ENCODE results near the gene HDAC4.
"Not testable (repeated sequence)": the region's sequence is repeated elsewhere in the genome, so short reads cannot be mapped to it uniquely, and the experiment has no call there.

HDAC4 gene

GRCh38 chr2:239178484-239178883 is 222.3 kb downstream of the HDAC4 start:
- DNase-seq: no peak

- no peak for DNase-seq
These were observed 222.9 kb downstream of the HDAC4 start for GRCh38 chr2:239177908-239178307.

- DNase-seq: no peak
These were observed 223.5 kb downstream of the HDAC4 start for GRCh38 chr2:239177325-239177724.

- DNase-seq: not testable (repeated sequence)
These were observed 224.5 kb downstream of the HDAC4 start for GRCh38 chr2:239176138-239176803.

GRCh38 chr2:239175181-239175580 is 225.6 kb downstream of the HDAC4 start:
- no peak for DNase-seq

- DNase-seq: no peak
These were observed 227.5 kb downstream of the HDAC4 start for GRCh38 chr2:239173301-239173700.

- no peak for DNase-seq
These were observed 229.2 kb downstream of the HDAC4 start for GRCh38 chr2:239171643-239172042.

GRCh38 chr2:239169311-239170048 is 231.3 kb downstream of the HDAC4 start:
- DNase-seq: no peak

GRCh38 chr2:239168575-239168974 is 232.2 kb downstream of the HDAC4 start:
- DNase-seq: no peak

- no peak for DNase-seq
These were observed 232.9 kb downstream of the HDAC4 start for GRCh38 chr2:239167766-239168444.

- DNase-seq: no peak
These were observed 233.7 kb downstream of the HDAC4 start for GRCh38 chr2:239167011-239167673.

- DNase-seq: no peak
These were observed 234.5 kb downstream of the HDAC4 start for GRCh38 chr2:239166201-239166834.

- DNase-seq: no peak
These were observed 235.5 kb downstream of the HDAC4 start for GRCh38 chr2:239165206-239165831.

- peak; percentile 26 for DNase-seq
These were observed 236.4 kb downstream of the HDAC4 start for GRCh38 chr2:239164335-239164871.

GRCh38 chr2:239163688-239164334 is 237.0 kb downstream of the HDAC4 start:
- no peak for DNase-seq

- DNase-seq: no peak
These were observed 237.7 kb downstream of the HDAC4 start for GRCh38 chr2:239162976-239163687.

- no peak for DNase-seq
These were observed 238.5 kb downstream of the HDAC4 start for GRCh38 chr2:239162141-239162821.

GRCh38 chr2:239161711-239162140 is 239.1 kb downstream of the HDAC4 start:
- DNase-seq: no peak

GRCh38 chr2:239160226-239161143 is 240.3 kb downstream of the HDAC4 start:
- no peak for DNase-seq
